Naive B cell (primary cell): Measurements from ENCODE around the gene CPHXL2. TPM values are rescaled to one million over a fixed set of nuclear protein-coding genes. Genes with fewer than 3 reads are reported as not detected.

Experiments used
- ATAC-seq, 2 donors: fragments of 150-1000 bp; cut with Tn5 transposase; 2 replicates each; pipeline ENCODE4 v1.10.0; 2021; ENCODE audit warnings: low read depth in 2 of 2, mild to moderate bottlenecking in 2 of 2, moderate library complexity in 2 of 2
- DNase-seq: peaks from one replicate; pipeline ENCODE4 v3.0.0; 2022
- H3K27ac Mint-ChIP-seq, 6 donors: one replicate each; pipeline ENCODE4 v1.8.0; 2020 to 2022; ENCODE audit warnings: mild to moderate bottlenecking in 6 of 6, mixed read lengths in 6 of 6, moderate library complexity in 5 of 6, inconsistent platforms in 2 of 6
- H3K27me3 Mint-ChIP-seq, 3 donors: one replicate each; pipeline ENCODE4 v1.8.0; 2021 to 2022; ENCODE audit warnings: mixed read lengths in 3 of 3, mild to moderate bottlenecking in 1 of 3
- H3K36me3 Mint-ChIP-seq, 2 donors: one replicate each; pipeline ENCODE4 v1.8.0; 2020 to 2022; ENCODE audit warnings: mixed read lengths in 2 of 2, inconsistent platforms in 1 of 2, mild to moderate bottlenecking in 1 of 2
- H3K4me1 Mint-ChIP-seq, 3 donors: one replicate each; pipeline ENCODE4 v1.8.0; 2020 to 2022; ENCODE audit warnings: mixed read lengths in 3 of 3, inconsistent platforms in 1 of 3, mild to moderate bottlenecking in 1 of 3, moderate library complexity in 1 of 3
- H3K4me3 Mint-ChIP-seq, 8 donors: one replicate each; pipeline ENCODE4 v1.8.0; 2020 to 2022; ENCODE audit warnings: mild to moderate bottlenecking in 8 of 8, mixed read lengths in 8 of 8, moderate library complexity in 8 of 8, inconsistent platforms in 2 of 8
- H3K9me3 Mint-ChIP-seq, 7 donors: one replicate each; pipeline ENCODE4 v1.8.0; 2020 to 2022; ENCODE audit warnings: mixed read lengths in 7 of 7, mild to moderate bottlenecking in 5 of 7, inconsistent platforms in 2 of 7, moderate library complexity in 1 of 7
- polyA plus RNA-seq, 6 donors: library from polyadenylated mRNA; unstranded; fragments of 300-500 nt; fragmentation: Illumina TruSeq; gene quantifications; one replicate each; pipeline ENCODE4 v1.2.3, GENCODE V29; 2021; ENCODE audit warnings: low read depth in 6 of 6

CPHXL2 gene
- polyA plus RNA-seq = not detected

DNA sequence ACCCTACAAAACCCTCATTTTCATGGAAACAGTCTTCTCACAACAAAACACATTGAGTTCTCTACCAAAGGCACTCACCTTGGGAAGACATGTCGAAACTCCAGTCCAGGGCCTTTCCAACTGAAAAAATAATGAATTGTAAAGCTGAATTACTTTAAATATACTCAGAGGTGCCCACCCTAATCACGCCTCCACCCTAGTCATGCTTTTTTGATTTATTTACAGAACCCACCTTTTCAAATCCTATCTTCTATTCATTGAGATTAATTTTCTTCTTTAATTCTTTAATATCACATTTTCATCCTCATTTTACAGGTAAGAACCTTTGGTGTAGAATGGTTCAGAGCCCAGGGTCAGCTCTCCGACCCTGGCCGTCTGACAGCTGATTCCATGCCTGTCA, at the start of gene CPHXL2:
TSS of gene CPHXL2 (minus strand) at position 101 of the 400 bp plus-strand sequence. CDS start at position 91, 10 bp downstream.
- Mint-ChIP-seq H3K4me1 (no peaks in the 10 kb centered on the region), H3K9me3 (no peaks in the 10 kb centered on the region), H3K4me3 (no peak within 1 kb of the TSS), H3K27me3 (no peaks in the 10 kb centered on the region), H3K27ac (no peak within 1 kb of the TSS), H3K36me3 (no peaks in the 10 kb centered on the region)
- DNase-seq (no peak), ATAC-seq (no peak)

DNA sequence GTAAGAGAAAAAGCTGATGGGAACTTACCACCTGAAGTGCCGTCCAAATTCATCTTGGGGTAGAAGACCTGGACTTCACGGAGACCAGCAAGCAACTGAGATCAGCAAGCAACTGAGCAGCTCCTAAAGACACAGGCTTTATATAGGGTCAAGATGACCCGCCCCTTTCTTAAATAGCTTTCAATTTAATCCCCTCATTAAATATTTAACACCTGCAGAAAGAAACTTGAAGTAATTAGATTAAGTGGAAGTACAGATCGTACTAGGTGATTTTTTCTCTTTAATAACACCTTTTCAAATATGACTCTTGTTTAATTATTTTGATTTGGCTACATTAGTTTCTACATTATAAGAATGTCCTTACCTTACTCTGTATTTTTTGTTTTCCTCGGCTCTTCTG, 49.6 kb upstream of the CPHXL2 start, which contains the start of gene CPHXL:
TSS of gene CPHXL (minus strand) at position 101 of the 400 bp plus-strand sequence. CDS start at position 53, 48 bp downstream.
- Mint-ChIP-seq H3K27me3 (peaks cover 0 to 8% (median 0%) of the 10 kb centered on the region in 3 donors), H3K4me3 (no peak within 1 kb of the TSS), H3K36me3 (no peaks in the 10 kb centered on the region), H3K9me3 (peaks cover 0 to 17% (median 2%) of the 10 kb centered on the region in 7 donors), H3K4me1 (no peaks in the 10 kb centered on the region), H3K27ac (no peak within 1 kb of the TSS)
- ATAC-seq (no peak), DNase-seq (no peak)

DNA sequence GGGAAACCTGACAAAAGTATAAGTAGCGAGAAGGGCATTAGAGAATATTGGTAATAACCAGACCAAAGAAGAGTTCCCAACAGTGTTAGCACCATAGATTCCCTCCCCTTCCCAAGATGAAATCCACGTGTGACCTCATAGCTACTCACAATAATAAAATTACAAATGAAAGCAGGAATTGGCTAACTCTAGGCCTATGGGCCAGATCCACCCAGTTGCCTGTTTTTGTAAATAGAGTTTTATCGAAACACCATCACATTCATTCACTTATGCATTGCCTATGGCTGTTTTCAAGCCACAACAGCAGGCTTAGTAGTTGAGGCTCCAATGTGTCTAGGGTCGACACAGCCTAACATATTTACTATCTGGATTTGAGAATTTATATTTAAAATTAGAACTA, 41.6 kb upstream of the CPHXL2 start:
- H3K9me3 Mint-ChIP-seq = peaks cover 3 to 18% (median 6%) of the 10 kb centered on the region in 7 donors
- H3K27me3 Mint-ChIP-seq = peaks cover 14 to 61% (median 34%) of the 10 kb centered on the region in 3 donors
- no peaks in the 10 kb centered on the region for H3K4me1 Mint-ChIP-seq
- no peak for DNase-seq
- peaks cover 7 to 16% of the 10 kb centered on the region in 2 donors for H3K36me3 Mint-ChIP-seq
- no peak overlapping the region for H3K4me3 Mint-ChIP-seq
- no peak overlapping the region for H3K27ac Mint-ChIP-seq
- ATAC-seq = no peak

DNA sequence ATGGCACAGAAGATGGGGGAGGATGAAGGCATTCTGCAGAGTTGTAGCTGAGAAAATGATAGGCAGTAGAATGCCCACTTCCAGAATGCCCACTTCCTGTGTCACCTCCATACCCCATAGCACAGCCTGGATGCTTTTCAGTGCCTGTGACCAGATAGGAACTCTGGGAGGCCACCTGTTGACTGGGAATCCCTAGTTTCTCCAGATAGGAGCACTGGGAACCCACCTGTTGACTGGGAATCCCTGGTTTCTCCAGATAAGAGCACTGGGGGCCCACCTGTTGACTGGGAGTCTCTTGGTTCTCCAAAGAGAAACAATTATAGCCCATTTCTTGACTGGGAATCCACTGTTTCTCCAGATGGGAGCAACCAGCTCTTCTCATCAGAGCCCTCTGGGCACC, 37.9 kb upstream of the CPHXL2 start:
- Mint-ChIP-seq H3K36me3 (peaks cover 12 to 16% of the 10 kb centered on the region in 2 donors), H3K4me1 (no peaks in the 10 kb centered on the region), H3K4me3 (no peak overlapping the region), H3K27me3 (peaks cover 17 to 55% (median 34%) of the 10 kb centered on the region in 3 donors), H3K27ac (no peak overlapping the region), H3K9me3 (peaks cover 5 to 31% (median 27%) of the 10 kb centered on the region in 7 donors)
- ATAC-seq (no peak), DNase-seq (no peak)

DNA sequence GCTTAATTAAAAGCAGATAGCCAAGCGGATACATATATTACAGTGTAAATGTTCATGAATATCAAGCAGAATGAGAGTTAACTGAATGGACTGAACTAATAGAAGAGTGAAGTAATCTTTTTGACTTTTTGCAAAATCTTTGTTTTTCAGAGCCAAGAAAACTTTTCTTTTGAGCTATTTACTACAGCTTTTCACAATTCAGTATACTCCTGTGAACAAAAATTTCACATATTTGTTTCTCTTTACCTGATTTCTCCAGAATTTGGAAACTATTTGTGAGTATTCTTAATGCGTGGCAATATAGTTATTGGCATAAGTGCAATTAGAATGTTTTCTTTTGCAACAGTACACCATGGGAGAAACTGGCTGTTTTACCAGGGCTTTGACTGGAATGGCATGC, 33.5 kb upstream of the CPHXL2 start:
- Mint-ChIP-seq H3K4me1 (no peaks in the 10 kb centered on the region), H3K36me3 (peaks cover 5 to 8% of the 10 kb centered on the region in 2 donors), H3K27me3 (peaks cover 15 to 31% (median 16%) of the 10 kb centered on the region in 3 donors), H3K27ac (no peak overlapping the region), H3K4me3 (no peak overlapping the region), H3K9me3 (peaks cover 0 to 43% (median 29%) of the 10 kb centered on the region in 7 donors)
- DNase-seq = no peak
- no peak for ATAC-seq

GRCh38 chr16:75703306-75703705, 26.5 kb upstream of the CPHXL2 start:
- H3K27ac Mint-ChIP-seq = no peak overlapping the region
- H3K36me3 Mint-ChIP-seq = no peaks in the 10 kb centered on the region
- DNase-seq (no peak), ATAC-seq (no peak)
- H3K4me3 Mint-ChIP-seq = no peak overlapping the region
- H3K27me3 Mint-ChIP-seq = peaks cover 5 to 10% (median 9%) of the 10 kb centered on the region in 3 donors
- H3K9me3 Mint-ChIP-seq = peaks cover 0 to 3% (median 0%) of the 10 kb centered on the region in 7 donors
- H3K4me1 Mint-ChIP-seq = no peaks in the 10 kb centered on the region

GRCh38 chr16:75702242-75702641, 25.4 kb upstream of the CPHXL2 start:
- no peak overlapping the region for H3K4me3 Mint-ChIP-seq
- peaks cover 5 to 9% (median 9%) of the 10 kb centered on the region in 3 donors for H3K27me3 Mint-ChIP-seq
- H3K36me3 Mint-ChIP-seq = no peaks in the 10 kb centered on the region
- H3K27ac Mint-ChIP-seq = peak overlapping the region in 1 of 6 donors; percentile 56
- DNase-seq (no peak), ATAC-seq (no peak)
- no peaks in the 10 kb centered on the region for H3K4me1 Mint-ChIP-seq
- H3K9me3 Mint-ChIP-seq = peaks cover 0 to 2% (median 0%) of the 10 kb centered on the region in 7 donors

- ATAC-seq = no peak
- Mint-ChIP-seq H3K36me3 (no peaks in the 10 kb centered on the region), H3K27ac (peak within 1 kb of the TSS in 1 of 6 donors; percentile 56), H3K4me1 (no peaks in the 10 kb centered on the region), H3K9me3 (no peaks in the 10 kb centered on the region), H3K27me3 (peaks cover 3 to 9% (median 5%) of the 10 kb centered on the region in 3 donors), H3K4me3 (no peak within 1 kb of the TSS)
- DNase-seq = no peak
Measured at GRCh38 chr16:75701361-75701760, 24.6 kb upstream of the CPHXL2 start, which contains the start of gene DUXB. Gene DUXB (minus strand): TSS chr16:75701461. CDS start chr16:75701418, 43 bp downstream.

- H3K27ac Mint-ChIP-seq = no peak overlapping the region
- no peak for DNase-seq
- H3K4me1 Mint-ChIP-seq = no peaks in the 10 kb centered on the region
- no peaks in the 10 kb centered on the region for H3K36me3 Mint-ChIP-seq
- peaks cover 0 to 4% (median 0%) of the 10 kb centered on the region in 7 donors for H3K9me3 Mint-ChIP-seq
- no peak overlapping the region for H3K4me3 Mint-ChIP-seq
- H3K27me3 Mint-ChIP-seq = no peaks in the 10 kb centered on the region
- ATAC-seq = no peak
Measured at GRCh38 chr16:75697571-75697970, 20.8 kb upstream of the CPHXL2 start.

DNA sequence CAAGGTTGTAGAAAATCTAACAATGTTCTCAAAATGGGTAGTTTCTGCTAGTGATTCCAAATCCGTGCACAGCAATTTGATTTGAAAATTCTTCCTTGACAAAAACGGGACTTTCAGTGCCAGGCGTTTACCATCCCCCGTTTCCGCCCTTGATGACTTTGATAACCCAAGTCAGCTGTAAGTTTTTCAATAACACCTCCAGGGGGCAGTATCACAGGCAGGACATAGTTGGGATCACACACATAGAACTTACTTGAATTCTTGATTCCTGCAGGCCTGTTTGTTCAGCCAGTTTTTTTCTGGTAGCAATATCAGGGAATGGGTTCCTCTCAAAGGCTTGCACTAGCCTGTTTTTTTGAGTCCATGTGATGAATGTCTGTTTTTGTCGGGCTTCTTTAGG, 18.9 kb upstream of the CPHXL2 start:
- H3K9me3 Mint-ChIP-seq = peaks cover 0 to 4% (median 0%) of the 10 kb centered on the region in 7 donors
- no peak for ATAC-seq
- H3K4me3 Mint-ChIP-seq = no peak overlapping the region
- H3K27ac Mint-ChIP-seq = no peak overlapping the region
- DNase-seq = no peak
- H3K36me3 Mint-ChIP-seq = no peaks in the 10 kb centered on the region
- H3K4me1 Mint-ChIP-seq = no peaks in the 10 kb centered on the region
- no peaks in the 10 kb centered on the region for H3K27me3 Mint-ChIP-seq

- H3K27me3 Mint-ChIP-seq = peaks cover 0 to 10% (median 0%) of the 10 kb centered on the region in 3 donors
- H3K36me3 Mint-ChIP-seq = peaks cover 7 to 11% of the 10 kb centered on the region in 2 donors
- H3K9me3 Mint-ChIP-seq = peaks cover 5 to 11% (median 7%) of the 10 kb centered on the region in 7 donors
- no peaks in the 10 kb centered on the region for H3K4me1 Mint-ChIP-seq
- ATAC-seq (no peak), DNase-seq (no peak)
- no peak overlapping the region for H3K4me3 Mint-ChIP-seq
- no peak overlapping the region for H3K27ac Mint-ChIP-seq
Measured at GRCh38 chr16:75687361-75687760, 10.6 kb upstream of the CPHXL2 start.

- H3K4me1 Mint-ChIP-seq = no peaks in the 10 kb centered on the region
- no peak for DNase-seq
- ATAC-seq = no peak
- peaks cover 3 to 11% of the 10 kb centered on the region in 2 donors for H3K36me3 Mint-ChIP-seq
- H3K4me3 Mint-ChIP-seq = no peak overlapping the region
- H3K27me3 Mint-ChIP-seq = peaks cover 0 to 10% (median 0%) of the 10 kb centered on the region in 3 donors
- peaks cover 5 to 8% (median 6%) of the 10 kb centered on the region in 7 donors for H3K9me3 Mint-ChIP-seq
- no peak overlapping the region for H3K27ac Mint-ChIP-seq
Measured at GRCh38 chr16:75682308-75682707, 5.5 kb upstream of the CPHXL2 start.

DNA sequence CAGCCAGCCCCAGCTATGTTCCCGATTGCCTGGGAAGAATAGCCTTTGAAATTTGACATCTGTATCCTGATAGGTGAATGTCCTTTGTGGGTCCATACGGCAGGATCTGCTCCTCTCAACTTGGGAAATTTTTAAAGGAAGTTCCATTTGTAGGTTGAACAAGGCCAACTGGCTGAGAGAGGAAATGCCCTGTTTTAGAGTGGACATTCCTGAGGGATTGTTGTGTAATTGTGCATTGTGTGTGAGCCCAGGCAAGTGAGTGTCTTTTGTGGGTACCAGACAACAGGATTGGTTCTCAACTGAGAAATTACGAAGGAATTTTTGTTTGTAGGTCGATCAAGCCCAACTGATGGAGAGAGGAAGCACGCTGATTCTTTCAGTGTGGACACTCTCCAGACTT, 2.6 kb upstream of the CPHXL2 start:
- peaks cover 1 to 5% (median 3%) of the 10 kb centered on the region in 7 donors for H3K9me3 Mint-ChIP-seq
- no peaks in the 10 kb centered on the region for H3K4me1 Mint-ChIP-seq
- no peak for ATAC-seq
- peak overlapping the region in 2 of 6 donors; percentile 33 to 50 for H3K27ac Mint-ChIP-seq
- no peak overlapping the region for H3K4me3 Mint-ChIP-seq
- peaks cover 2 to 11% of the 10 kb centered on the region in 2 donors for H3K36me3 Mint-ChIP-seq
- H3K27me3 Mint-ChIP-seq = peaks cover 0 to 10% (median 0%) of the 10 kb centered on the region in 3 donors
- DNase-seq = no peak

DNA sequence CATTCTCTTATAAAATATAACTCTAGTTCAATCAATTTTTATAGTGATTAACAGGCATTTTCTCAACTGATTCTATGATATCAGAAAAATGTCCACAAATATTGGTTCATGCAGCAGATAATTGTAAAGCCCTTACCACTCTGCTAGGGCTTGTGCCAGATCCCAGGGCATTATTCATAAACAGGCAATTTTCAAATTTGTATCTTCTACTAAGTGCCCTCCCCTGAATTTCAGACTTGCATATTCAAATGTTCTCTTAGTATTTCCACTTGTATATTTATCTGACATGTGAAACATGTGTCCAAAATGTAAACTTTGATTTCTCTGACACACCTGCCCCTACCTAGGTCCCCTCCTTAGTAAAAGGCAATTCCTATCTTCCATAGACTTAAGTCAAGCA, 9.3 kb downstream of the CPHXL2 start:
- H3K4me1 Mint-ChIP-seq = peaks cover 0 to 4% (median 0%) of the 10 kb centered on the region in 3 donors
- DNase-seq (no peak), ATAC-seq (no peak)
- H3K27me3 Mint-ChIP-seq = no peaks in the 10 kb centered on the region
- no peak overlapping the region for H3K4me3 Mint-ChIP-seq
- peaks cover 0 to 4% of the 10 kb centered on the region in 2 donors for H3K36me3 Mint-ChIP-seq
- peak overlapping the region in 1 of 6 donors; percentile 13 for H3K27ac Mint-ChIP-seq
- peaks cover 0 to 4% (median 0%) of the 10 kb centered on the region in 7 donors for H3K9me3 Mint-ChIP-seq
